Measurements from ENCODE around the gene FOXO6. TPM values are rescaled to one million over a fixed set of nuclear protein-coding genes. Genes with fewer than 3 reads are reported as not detected.

Gene FOXO6
- total RNA-seq, 1 donor from 2014 or later: 9.9 TPM

- no peak for DNase-seq (ENCODE audit: extremely low spot score, unreplicated experiment)
- no peak overlapping the region for H3K27ac Mint-ChIP-seq
- H3K4me1 Mint-ChIP-seq (ENCODE audit: unreplicated experiment): peaks cover 55% of the 10 kb centered on the region
- H3K36me3 Mint-ChIP-seq: no peaks in the 10 kb centered on the region
- H3K27me3 Mint-ChIP-seq: peaks cover 28% of the 10 kb centered on the region
- no peak overlapping the region for H3K4me3 Mint-ChIP-seq
- TF ChIP-seq CTCF (conservative IDR thresholded peaks at IDR 0.05): no peak
- no peaks in the 10 kb centered on the region for H3K9me3 Mint-ChIP-seq
Measured at GRCh38 chr1:41431490-41432350, 70.5 kb downstream of the FOXO6 start.

Other genes starting within 250 kb of the FOXO6 start
- 17.2 and 36.7 TPM in 2 replicates for gene SCMH1, start 119.1 kb upstream of the FOXO6 start, total RNA-seq (ENCODE audit: low replicate concordance)
- gene EDN2, start 123.2 kb downstream of the FOXO6 start, total RNA-seq (ENCODE audit: low replicate concordance): 0.24 and 1.0 TPM in 2 replicates